Umbilical cord (tissue), 2 donors: ENCODE measurements around the gene DAGLA. TPM values are rescaled to one million over a fixed set of nuclear protein-coding genes. Genes with fewer than 3 reads are reported as not detected.

Experiments used
- DNase-seq: peaks from one replicate; pipeline ENCODE4 v3.0.0-alpha.2; 2015; ENCODE audit warnings: low spot score
- total RNA-seq: library from RNA; depleted of rRNA; stranded (reverse); fragments of >200 nt; gene quantifications from one replicate; pipeline ENCODE4 v1.2.3, GENCODE V29; 2014; ENCODE audit warnings: low replicate concordance; ENCODE audit not compliant: insufficient read depth

DAGLA gene
- total RNA-seq, 1 donor from 2014 or later: 1.4 TPM

GRCh38 chr11:61745781-61746441 lies 65.7 kb downstream of the DAGLA start:
- no peak for DNase-seq

- no peak for DNase-seq
Observed at GRCh38 chr11:61746442-61747191, 66.4 kb downstream of the DAGLA start.

- peak; percentile 58 for DNase-seq
Observed at GRCh38 chr11:61747192-61747966, 67.2 kb downstream of the DAGLA start.

- DNase-seq: no peak
Observed at GRCh38 chr11:61747967-61748285, 67.7 kb downstream of the DAGLA start.

GRCh38 chr11:61749591-61750217 lies 69.5 kb downstream of the DAGLA start:
- no peak for DNase-seq

- no peak for DNase-seq
Observed at GRCh38 chr11:61750631-61751273, 70.6 kb downstream of the DAGLA start.

- no peak for DNase-seq
Observed at GRCh38 chr11:61751384-61751783, 71.2 kb downstream of the DAGLA start.

- peak; percentile 53 for DNase-seq
Observed at GRCh38 chr11:61752117-61752924, 72.1 kb downstream of the DAGLA start, which contains the start of gene MYRF. MYRF (plus strand) TSS chr11:61752636; CDS start chr11:61752745, 109 bp downstream.

GRCh38 chr11:61752925-61753521 lies 72.8 kb downstream of the DAGLA start:
- DNase-seq: no peak

GRCh38 chr11:61753672-61754071 lies 73.5 kb downstream of the DAGLA start:
- no peak for DNase-seq

GRCh38 chr11:61754534-61755482 lies 74.6 kb downstream of the DAGLA start:
- DNase-seq: peak; percentile 91

GRCh38 chr11:61756147-61756451 lies 75.9 kb downstream of the DAGLA start:
- no peak for DNase-seq

- no peak for DNase-seq
Observed at GRCh38 chr11:61756452-61757212, 76.4 kb downstream of the DAGLA start.

GRCh38 chr11:61757213-61757862 lies 77.1 kb downstream of the DAGLA start:
- DNase-seq: no peak

GRCh38 chr11:61760946-61761345 lies 80.8 kb downstream of the DAGLA start:
- no peak for DNase-seq

- DNase-seq: peak; percentile 55
Observed at GRCh38 chr11:61761440-61762222, 81.4 kb downstream of the DAGLA start.

GRCh38 chr11:61762223-61762615 lies 82.0 kb downstream of the DAGLA start:
- no peak for DNase-seq
